HG02970 (cell line): ENCODE results near the gene PALM.

Experiments used
- ATAC-seq: cut with Tn5 transposase; IDR thresholded peaks from one replicate; pipeline ENCODE4 v1.9.1; 2021; ENCODE audit warnings: mild to moderate bottlenecking, moderate library complexity, moderate number of reproducible peaks; ENCODE audit not compliant: unreplicated experiment, low FRiP score

Gene PALM

GRCh38 chr19:796692-797527 lies 88.2 kb downstream of the PALM start, which contains the start of gene PTBP1:
PTBP1 (plus strand) TSS chr19:797452; CDS start chr19:797498, 46 bp downstream.
- peak; percentile 81 for ATAC-seq
